Left lung (tissue), 10 donors: ENCODE measurements around the gene ARFIP1. TPM values are rescaled to one million over a fixed set of nuclear protein-coding genes. Genes with fewer than 3 reads are reported as not detected.

Experiments used
- ATAC-seq: fragments of 200-7000 bp; cut with Tn5 transposase; one replicate; pipeline ENCODE4 v1.9.1; 2020; ENCODE audit warnings: moderate library complexity
- DNase-seq, 4 donors: peaks; one replicate each; pipeline ENCODE4 v3.0.0-alpha.2; 2013 to 2020
- H3K27ac ChIP-seq, 2 donors: fragments of 200-600 bp; sonication (generic) in 1 of 2; one replicate each; pipeline versions ENCODE4 v1.5.0 to v1.8.0; 2020 to 2021
- H3K27me3 ChIP-seq, 2 donors: fragments of 200-600 bp; sonication (generic) in 1 of 2; one replicate each; pipeline versions ENCODE4 v1.5.0 to v1.8.0; 2020 to 2021
- H3K36me3 ChIP-seq, 2 donors: fragments of 200-600 bp; sonication (generic) in 1 of 2; one replicate each; pipeline versions ENCODE4 v1.5.0 to v1.8.0; 2020 to 2021
- H3K4me1 ChIP-seq, 2 donors: fragments of 200-600 bp; one replicate each; pipeline ENCODE4 v1.8.0; 2021
- H3K4me3 ChIP-seq, 2 donors: fragments of 200-600 bp; sonication (generic) in 1 of 2; one replicate each; pipeline versions ENCODE4 v1.5.0 to v1.8.0; 2020 to 2021; ENCODE audit warnings: mild to moderate bottlenecking in 1 of 2
- H3K9me3 ChIP-seq, 2 donors: fragments of 200-600 bp; sonication (generic) in 1 of 2; one replicate each; pipeline versions ENCODE4 v1.5.0 to v1.8.0; 2020 to 2021
- intact Hi-C, 2 donors: fragments of 100-400 bp; cut with DNase I; formaldehyde crosslinking; loops; one replicate each; pipeline versions ENCODE4 v1.11.2 to v1.14.2; 2022
- polyA plus RNA-seq, 6 donors: library from polyadenylated mRNA; unstranded; fragments of 120-200 nt; gene quantifications; one replicate each; pipeline ENCODE4 v1.2.1, GENCODE V29; 2013; ENCODE audit not compliant: insufficient read length in 6 of 6
- total RNA-seq, 2 donors: library from RNA; stranded (reverse); fragmentation: NEBNext Ultra II Directional; extraction: Animal tissue kit (Norgen Biotek cat#: 25700); gene quantifications; one replicate each; pipeline ENCODE4 v1.2.1, GENCODE V29; 2021
- TF ChIP-seq, protein P1 (sequence below), 2 donors: fragments of 200-600 bp; sonication (generic) in 1 of 2; IDR thresholded peaks; one replicate each; pipeline versions ENCODE4 v1.5.0 to v1.8.0; 2021; ENCODE audit warnings: antibody characterized with exemption in 2 of 2
- donor health status: DM: no; HTN: yes; CAD: no.
- donor health status: DM: no; HTN: no; CAD: no.

ARFIP1 gene
- total and polyA plus RNA-seq, 8 donors: 34.7 to 48.9 (median 45.5) TPM

DNA sequence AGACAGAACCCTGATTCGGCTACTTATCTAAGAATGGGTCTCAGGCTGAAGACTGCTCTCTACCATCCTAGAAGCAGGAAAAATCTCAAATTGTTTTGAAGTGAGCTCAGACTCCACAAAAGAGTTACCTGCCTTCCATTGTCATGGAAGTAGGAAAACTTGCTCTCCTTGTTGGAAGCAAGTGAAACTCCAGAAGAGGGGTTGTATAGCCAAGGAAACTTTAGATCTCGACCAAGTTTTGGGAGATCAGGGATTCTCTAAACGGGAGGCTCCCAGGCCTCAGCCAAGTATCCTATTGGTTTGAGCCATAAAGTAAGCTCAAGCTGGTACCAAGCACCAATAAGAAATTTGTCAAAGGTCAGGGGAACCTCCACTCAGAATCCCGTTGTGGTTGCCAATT is 147.2 kb downstream of the ARFIP1 start:
- no peaks in the 10 kb centered on the region for H3K9me3 ChIP-seq
- H3K27ac ChIP-seq: no peak overlapping the region
- no peaks in the 10 kb centered on the region for H3K36me3 ChIP-seq
- intact Hi-C loops: no loop called here
- no peak overlapping the region for H3K4me3 ChIP-seq
- H3K4me1 ChIP-seq: no peaks in the 10 kb centered on the region
- no peak for DNase-seq
- H3K27me3 ChIP-seq: no peaks in the 10 kb centered on the region
- ATAC-seq: no peak
- TF ChIP-seq, protein P1, sequence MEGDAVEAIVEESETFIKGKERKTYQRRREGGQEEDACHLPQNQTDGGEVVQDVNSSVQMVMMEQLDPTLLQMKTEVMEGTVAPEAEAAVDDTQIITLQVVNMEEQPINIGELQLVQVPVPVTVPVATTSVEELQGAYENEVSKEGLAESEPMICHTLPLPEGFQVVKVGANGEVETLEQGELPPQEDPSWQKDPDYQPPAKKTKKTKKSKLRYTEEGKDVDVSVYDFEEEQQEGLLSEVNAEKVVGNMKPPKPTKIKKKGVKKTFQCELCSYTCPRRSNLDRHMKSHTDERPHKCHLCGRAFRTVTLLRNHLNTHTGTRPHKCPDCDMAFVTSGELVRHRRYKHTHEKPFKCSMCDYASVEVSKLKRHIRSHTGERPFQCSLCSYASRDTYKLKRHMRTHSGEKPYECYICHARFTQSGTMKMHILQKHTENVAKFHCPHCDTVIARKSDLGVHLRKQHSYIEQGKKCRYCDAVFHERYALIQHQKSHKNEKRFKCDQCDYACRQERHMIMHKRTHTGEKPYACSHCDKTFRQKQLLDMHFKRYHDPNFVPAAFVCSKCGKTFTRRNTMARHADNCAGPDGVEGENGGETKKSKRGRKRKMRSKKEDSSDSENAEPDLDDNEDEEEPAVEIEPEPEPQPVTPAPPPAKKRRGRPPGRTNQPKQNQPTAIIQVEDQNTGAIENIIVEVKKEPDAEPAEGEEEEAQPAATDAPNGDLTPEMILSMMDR (IDR thresholded peaks at IDR 0.05): no peak

DNA sequence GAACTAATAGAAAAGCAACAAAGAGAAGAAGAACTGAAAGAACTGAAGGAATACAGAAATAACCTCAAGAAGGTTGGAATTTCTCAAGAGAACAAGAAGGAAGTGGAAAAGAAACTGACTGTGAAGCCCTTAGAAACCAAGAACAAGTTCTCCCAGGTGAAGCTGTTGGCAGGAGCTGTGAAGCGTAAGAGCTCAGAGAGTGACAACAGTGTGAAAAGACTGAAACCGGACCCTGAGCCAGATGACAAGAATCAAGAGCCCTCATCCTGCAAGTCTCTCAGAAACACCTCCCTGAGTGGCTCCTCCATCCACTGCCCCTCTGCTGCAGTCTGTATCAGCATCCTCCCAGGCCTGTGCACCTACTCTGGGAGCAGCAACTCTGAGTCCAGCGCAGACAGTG is 148.0 kb downstream of the ARFIP1 start:
- ATAC-seq (peak; percentile 76), DNase-seq (no peak)
- H3K27me3 ChIP-seq: no peaks in the 10 kb centered on the region

DNA sequence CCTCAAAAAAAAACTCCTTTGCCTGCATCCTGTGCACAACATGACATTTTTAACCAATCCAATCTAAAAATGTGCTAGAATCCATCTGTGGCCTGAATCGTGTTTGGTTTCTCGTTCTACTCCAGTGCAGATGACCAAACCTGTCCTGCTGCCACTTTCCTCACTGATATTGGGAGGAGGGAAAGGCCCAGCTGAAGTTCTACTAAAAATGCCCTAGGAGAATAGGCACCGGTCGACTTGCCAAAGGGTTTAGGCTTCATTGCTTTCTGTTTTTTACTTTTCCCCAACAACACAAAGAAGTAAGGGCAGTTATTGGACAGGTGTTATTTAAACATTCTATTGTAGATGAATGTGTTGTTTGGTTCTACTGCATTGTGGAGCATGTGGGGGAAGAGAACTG is 148.5 kb downstream of the ARFIP1 start:
- Histone ChIP-seq H3K36me3 (no peaks in the 10 kb centered on the region), H3K4me1 (no peaks in the 10 kb centered on the region), H3K9me3 (no peaks in the 10 kb centered on the region), H3K27ac (no peak overlapping the region), H3K4me3 (no peak overlapping the region), H3K27me3 (peaks cover 0 to 4% of the 10 kb centered on the region in 2 donors)
- no peak for ATAC-seq
- intact Hi-C loops: no loop called here
- TF ChIP-seq, protein P1 (IDR thresholded peaks at IDR 0.05): no peak
- no peak for DNase-seq

More for the DNA sequence above, 148.0 kb downstream of the ARFIP1 start:
- TF ChIP-seq, protein P1 (IDR thresholded peaks at IDR 0.05): no peak
- Histone ChIP-seq H3K27ac (no peak overlapping the region), H3K36me3 (no peaks in the 10 kb centered on the region), H3K4me3 (no peak overlapping the region), H3K4me1 (no peaks in the 10 kb centered on the region), H3K9me3 (no peaks in the 10 kb centered on the region)
- intact Hi-C loops: no loop called here

DNA sequence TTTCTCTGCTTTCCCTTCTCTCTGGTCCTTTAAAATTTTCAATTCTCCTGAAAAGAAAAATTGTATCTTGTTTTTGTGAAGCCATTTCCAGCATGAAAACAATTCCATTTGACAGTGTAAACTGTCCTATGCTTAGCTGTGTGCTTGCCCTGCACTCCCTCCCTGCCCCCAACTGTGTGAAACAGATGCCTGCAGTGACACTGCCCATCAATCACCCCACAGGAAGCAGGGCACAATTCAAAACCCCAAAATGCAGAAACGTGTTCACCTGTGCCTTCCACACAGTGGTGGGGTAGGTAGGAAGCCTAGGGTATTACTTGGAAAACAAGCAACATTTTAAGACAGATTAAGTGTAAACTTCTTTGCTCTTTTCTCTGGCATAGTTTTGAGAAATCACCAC is 150.1 kb downstream of the ARFIP1 start:
- TF ChIP-seq, protein P1 (IDR thresholded peaks at IDR 0.05): no peak
- Histone ChIP-seq H3K4me3 (no peak overlapping the region), H3K27ac (no peak overlapping the region), H3K36me3 (no peaks in the 10 kb centered on the region), H3K27me3 (peaks cover 0 to 18% of the 10 kb centered on the region in 2 donors), H3K9me3 (no peaks in the 10 kb centered on the region), H3K4me1 (no peaks in the 10 kb centered on the region)
- intact Hi-C loops: no loop called here
- DNase-seq (no peak), ATAC-seq (no peak)

DNA sequence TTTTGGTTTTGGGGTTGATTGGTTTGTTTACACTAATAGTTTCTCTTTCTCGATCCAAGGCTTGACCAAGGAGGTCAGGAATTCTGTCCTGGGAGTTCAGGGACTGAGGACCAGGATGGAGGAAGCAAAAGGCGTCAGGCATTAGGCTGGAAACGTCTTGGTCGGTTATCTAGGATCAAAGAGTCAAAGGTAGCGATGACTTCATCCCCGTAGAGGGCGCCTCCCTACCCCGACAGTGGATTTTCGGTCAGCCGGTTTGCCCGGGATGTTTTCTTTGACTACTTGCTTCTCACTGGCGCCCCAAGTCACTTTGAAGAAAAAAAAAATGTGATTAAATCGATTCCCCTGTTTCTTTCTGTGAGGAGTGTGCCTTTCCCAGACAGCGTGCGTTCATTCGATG is 155.4 kb downstream of the ARFIP1 start:
- intact Hi-C loops: no loop called here
- no peaks in the 10 kb centered on the region for H3K36me3 ChIP-seq
- DNase-seq: peak in 3 of 4 donors; percentile 34 to 45 (median 40)
- peak overlapping the region; percentile 82 for H3K27ac ChIP-seq
- H3K9me3 ChIP-seq: no peaks in the 10 kb centered on the region
- peak overlapping the region in 1 of 2 donors; percentile 58 for H3K4me3 ChIP-seq
- peaks cover 0 to 33% of the 10 kb centered on the region in 2 donors for H3K4me1 ChIP-seq
- H3K27me3 ChIP-seq: peaks cover 5 to 71% of the 10 kb centered on the region in 2 donors
- TF ChIP-seq, protein P1 (IDR thresholded peaks at IDR 0.05): no peak
- ATAC-seq: peak; percentile 25
